HFF-Myc (cell line): ENCODE results near the gene SIGLEC1.
A peak's percentile ranks its signal among the peaks of the same experiment; 100 is the strongest.

Experiments used
- DNase-seq: peaks from one replicate; pipeline ENCODE4 v3.0.0-alpha.2; 2011; ENCODE audit warnings: low read depth; ENCODE audit errors: extremely low read depth
- H3K4me3 ChIP-seq: replicated peaks from 2 replicates; pipeline ENCODE4 v1.5.1; 2011; ENCODE audit warnings: low read depth, mild to moderate bottlenecking, control low read depth, low read length
- CTCF ChIP-seq: IDR thresholded peaks from 2 replicates; pipeline ENCODE4 v1.5.1; 2012; ENCODE audit warnings: mild to moderate bottlenecking, low read depth, low read length, control low read depth; ENCODE audit errors: missing control alignments

SIGLEC1 gene

GRCh38 chr20:3728876-3729275 lies 16.5 kb upstream of the SIGLEC1 start:
- no peak for TF ChIP-seq CTCF
- no peak for DNase-seq
- H3K4me3 ChIP-seq: no peak overlapping the region

- no peak for TF ChIP-seq CTCF
- no peak for DNase-seq
- no peak overlapping the region for H3K4me3 ChIP-seq
Measured at GRCh38 chr20:3728354-3728753, 16.0 kb upstream of the SIGLEC1 start.

- no peak for DNase-seq
- no peak for TF ChIP-seq CTCF
- peak overlapping the region; percentile 0; the same call in 1 of the 2 replicates for H3K4me3 ChIP-seq
Measured at GRCh38 chr20:3727401-3728021, 15.1 kb upstream of the SIGLEC1 start.

- no peak for TF ChIP-seq CTCF
- DNase-seq: no peak
- H3K4me3 ChIP-seq: no peak overlapping the region
Measured at GRCh38 chr20:3724356-3724755, 12.0 kb upstream of the SIGLEC1 start.

GRCh38 chr20:3723284-3723683 lies 10.9 kb upstream of the SIGLEC1 start:
- no peak overlapping the region for H3K4me3 ChIP-seq
- no peak for TF ChIP-seq CTCF
- no peak for DNase-seq

GRCh38 chr20:3721912-3722311 lies 9.5 kb upstream of the SIGLEC1 start:
- no peak for TF ChIP-seq CTCF
- no peak overlapping the region for H3K4me3 ChIP-seq
- no peak for DNase-seq

- no peak for DNase-seq
- TF ChIP-seq CTCF: no peak
- H3K4me3 ChIP-seq: no peak overlapping the region
Measured at GRCh38 chr20:3720626-3721025, 8.2 kb upstream of the SIGLEC1 start.
